K562 (cell line): ENCODE results near the gene CFAP97D2. TPM values are rescaled to one million over a fixed set of nuclear protein-coding genes. Genes with fewer than 3 reads are reported as not detected.

ENCODE experiments used
- ARNT ChIP-seq, 2 experiments: fragments of 450-650 bp; IDR thresholded peaks; 2 replicates each; pipeline ENCODE4 v1.6.1; 2016; ENCODE audit warnings: mild to moderate bottlenecking in 1 of 2
- ATF7 ChIP-seq: fragments of 450-650 bp; IDR thresholded peaks from 2 replicates; pipeline ENCODE4 v1.7.1; 2014; ENCODE audit warnings: mild to moderate bottlenecking, moderate library complexity
- EP400 ChIP-seq: fragments of 450-650 bp; IDR thresholded peaks from 2 replicates; pipeline ENCODE4 v1.6.1; 2017; ENCODE audit warnings: antibody characterized with exemption, mild to moderate bottlenecking, moderate library complexity
- ETV1 ChIP-seq: fragments of 450-650 bp; conservative IDR thresholded peaks from 2 replicates; pipeline ENCODE4 v1.6.1; 2016; ENCODE audit warnings: missing genetic modification characterization, control low read depth, low read depth, missing compliant biosample characterization
- ETV5 ChIP-seq: sonication (generic); formaldehyde crosslinking; IDR thresholded peaks from 2 replicates; pipeline ENCODE4 v1.4.0; 2020; ENCODE audit warnings: low read depth, mild to moderate bottlenecking, missing genetic modification reagents
- FOSL1 ChIP-seq: fragments of 200-800 bp; sonication (Bioruptor generic); conservative IDR thresholded peaks from 2 replicates; pipeline ENCODE4 v1.6.1; 2016; ENCODE audit warnings: missing genetic modification characterization, missing compliant biosample characterization
- GABPB1 ChIP-seq: sonication (generic); formaldehyde crosslinking; IDR thresholded peaks from 2 replicates; pipeline ENCODE4 v1.8.0; 2022; ENCODE audit warnings: mild to moderate bottlenecking, missing genetic modification reagents
- MTA3 ChIP-seq: fragments of 450-650 bp; formaldehyde crosslinking; IDR thresholded peaks from 2 replicates; pipeline ENCODE4 v1.6.1; 2017; ENCODE audit warnings: mild to moderate bottlenecking, borderline replicate concordance
- PTRF ChIP-seq: fragments of 450-650 bp; IDR thresholded peaks from 2 replicates; pipeline ENCODE4 v1.6.1; 2016; ENCODE audit warnings: mild to moderate bottlenecking, missing genetic modification characterization, missing compliant biosample characterization
- RCOR1 ChIP-seq, 2 experiments: IDR thresholded peaks; 2 replicates each; pipeline ENCODE4 v1.6.1; 2012; ENCODE audit warnings: low read depth in 2 of 2, low read length in 2 of 2, borderline replicate concordance in 1 of 2, improper control_type of control experiment in 1 of 2
- RUNX1 ChIP-seq: sonication (generic); IDR thresholded peaks from 2 replicates; pipeline ENCODE4 v1.6.1; 2016; ENCODE audit warnings: antibody characterized with exemption, low read depth
- SP1 ChIP-seq: sonication (generic); formaldehyde crosslinking; IDR thresholded peaks from 2 replicates; pipeline ENCODE4 v1.8.1; 2022; ENCODE audit warnings: mild to moderate bottlenecking, missing genetic modification reagents
- SPI1 ChIP-seq: IDR thresholded peaks from 2 replicates; pipeline ENCODE4 v1.6.1; 2011; ENCODE audit warnings: low read depth, low read length, control low read depth, borderline replicate concordance
- TAF1 ChIP-seq: IDR thresholded peaks from 2 replicates; pipeline ENCODE4 v1.6.1; 2011; ENCODE audit warnings: mild to moderate bottlenecking, low read length, moderate library complexity; ENCODE audit not compliant: insufficient read depth, control insufficient read depth, severe bottlenecking; ENCODE audit errors: extremely low read depth
- TBP ChIP-seq: optimal IDR thresholded peaks from 2 replicates; pipeline ENCODE3; 2011; ENCODE audit warnings: low read depth, low read length, improper control_type of control experiment
- VEZF1 ChIP-seq: fragments of 200-800 bp; sonication (Bioruptor generic); IDR thresholded peaks from 2 replicates; pipeline ENCODE4 v1.6.1; 2017; ENCODE audit warnings: missing genetic modification characterization, missing compliant biosample characterization
- ZNF3 ChIP-seq: fragments of 250-450 bp; sonication (Bioruptor Pico); IDR thresholded peaks from 2 replicates; pipeline ENCODE4 v1.5.0; 2021; ENCODE audit warnings: mild to moderate bottlenecking, moderate library complexity
- polyA plus RNA-seq, 8 experiments: library from polyadenylated mRNA; depleted of rRNA in 4 of 8; stranded (reverse) in 5 of 8; unstranded in 3 of 8; fragments of >200 nt; fragmentation: Nextera tagmentation in 2 of 8; fragmentation: Illumina TruSeq in 1 of 8; extraction: Ambion mirVana in 2 of 8; extraction: Trizol in 1 of 8; gene quantifications; 2 replicates each; pipeline versions ENCODE4 v1.2.1 to v1.2.3, GENCODE V29; 2011 to 2014; ENCODE audit warnings: inconsistent platforms in 1 of 8, missing spikeins in 1 of 8
- total RNA-seq, 7 experiments: library from RNA; depleted of rRNA in 6 of 7; stranded (reverse); fragments of >200 nt in 6 of 7; fragmentation: Illumina TruSeq in 2 of 7; extraction: Trizol in 2 of 7; gene quantifications; 2 replicates each; pipeline versions ENCODE4 v1.2.1 to v1.2.3, GENCODE V29; 2011 to 2021; ENCODE audit warnings: low replicate concordance in 1 of 7
- TF ChIP-seq, protein P1 (sequence below), 2 experiments: fragments of 450-650 bp; formaldehyde crosslinking in 1 of 2; IDR thresholded peaks; 2 replicates each; pipeline versions ENCODE4 v1.4.0 to v1.6.1; 2014 to 2020; ENCODE audit warnings: mild to moderate bottlenecking in 2 of 2, borderline replicate concordance in 1 of 2, low read depth in 1 of 2

Gene CFAP97D2
- total and polyA plus RNA-seq, 9 of the 15 experiments (the other 6 are each of a cell fraction or from before 2014, with no cell fraction given) = not detected

- peak; percentile 18; the same call in 1 of the 2 replicates for TF ChIP-seq SP1 (CRISPR knock-in tag)
- peak; percentile 3 for TF ChIP-seq TBP
- TF ChIP-seq SPI1 = peak; percentile 92
- TF ChIP-seq ETV1 (tag) = peak; percentile 42; the same call in 1 of the 2 replicates
- no peak for TF ChIP-seq ZNF3 (CRISPR knock-in tag)
- TF ChIP-seq, protein P1, sequence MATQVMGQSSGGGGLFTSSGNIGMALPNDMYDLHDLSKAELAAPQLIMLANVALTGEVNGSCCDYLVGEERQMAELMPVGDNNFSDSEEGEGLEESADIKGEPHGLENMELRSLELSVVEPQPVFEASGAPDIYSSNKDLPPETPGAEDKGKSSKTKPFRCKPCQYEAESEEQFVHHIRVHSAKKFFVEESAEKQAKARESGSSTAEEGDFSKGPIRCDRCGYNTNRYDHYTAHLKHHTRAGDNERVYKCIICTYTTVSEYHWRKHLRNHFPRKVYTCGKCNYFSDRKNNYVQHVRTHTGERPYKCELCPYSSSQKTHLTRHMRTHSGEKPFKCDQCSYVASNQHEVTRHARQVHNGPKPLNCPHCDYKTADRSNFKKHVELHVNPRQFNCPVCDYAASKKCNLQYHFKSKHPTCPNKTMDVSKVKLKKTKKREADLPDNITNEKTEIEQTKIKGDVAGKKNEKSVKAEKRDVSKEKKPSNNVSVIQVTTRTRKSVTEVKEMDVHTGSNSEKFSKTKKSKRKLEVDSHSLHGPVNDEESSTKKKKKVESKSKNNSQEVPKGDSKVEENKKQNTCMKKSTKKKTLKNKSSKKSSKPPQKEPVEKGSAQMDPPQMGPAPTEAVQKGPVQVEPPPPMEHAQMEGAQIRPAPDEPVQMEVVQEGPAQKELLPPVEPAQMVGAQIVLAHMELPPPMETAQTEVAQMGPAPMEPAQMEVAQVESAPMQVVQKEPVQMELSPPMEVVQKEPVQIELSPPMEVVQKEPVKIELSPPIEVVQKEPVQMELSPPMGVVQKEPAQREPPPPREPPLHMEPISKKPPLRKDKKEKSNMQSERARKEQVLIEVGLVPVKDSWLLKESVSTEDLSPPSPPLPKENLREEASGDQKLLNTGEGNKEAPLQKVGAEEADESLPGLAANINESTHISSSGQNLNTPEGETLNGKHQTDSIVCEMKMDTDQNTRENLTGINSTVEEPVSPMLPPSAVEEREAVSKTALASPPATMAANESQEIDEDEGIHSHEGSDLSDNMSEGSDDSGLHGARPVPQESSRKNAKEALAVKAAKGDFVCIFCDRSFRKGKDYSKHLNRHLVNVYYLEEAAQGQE (IDR thresholded peaks at IDR 0.05; ENCODE audit: borderline replicate concordance) = peak; percentile 35; the same call in 1 of the 2 replicates
- TF ChIP-seq, protein P1 (CRISPR knock-in tag; IDR thresholded peaks at IDR 0.05; ENCODE audit: low read depth) = no peak
- no peak; the same call in 1 of the 2 replicates for TF ChIP-seq MTA3
- peak in 1 of 2 experiments; percentile 19; a peak in 1 of 4 replicates for TF ChIP-seq RCOR1 (IDR thresholded peaks at IDR 0.05; ENCODE audit: borderline replicate concordance in 1 of 2, low read depth in 2 of 2, low read length in 2 of 2)
- peak; percentile 35 for TF ChIP-seq TAF1
- peak; percentile 53; the same call in 1 of the 2 replicates for TF ChIP-seq FOSL1 (tag)
- TF ChIP-seq ATF7 = 0 out of 2 replicates have a peak, but pooled peaks have one; percentile 7
- TF ChIP-seq RUNX1 = no peak
- TF ChIP-seq ARNT (IDR thresholded peaks at IDR 0.05) = no peak
- TF ChIP-seq PTRF = no peak
- TF ChIP-seq GABPB1 (CRISPR knock-in tag) = peak; percentile 20; the same call in 1 of the 2 replicates
- 0 out of 2 replicates have a peak, but pooled peaks have one; percentile 34 for TF ChIP-seq EP400
- 0 out of 2 replicates have a peak, but pooled peaks have one; percentile 25 for TF ChIP-seq VEZF1
- TF ChIP-seq ETV5 (CRISPR knock-in tag) = peak; percentile 58; the same call in 1 of the 2 replicates
- TF ChIP-seq, all 486 proteins: peak for 30
Observed at GRCh38 chr13:114130837-114131582, 48.0 kb upstream of the CFAP97D2 start (continued).
